Colonic mucosa (tissue), 4 donors: ENCODE results near the gene APOH. TPM values are rescaled to one million over a fixed set of nuclear protein-coding genes. Genes with fewer than 3 reads are reported as not detected.

Experiments
- DNase-seq: peaks from one replicate; pipeline ENCODE4 v3.0.0-alpha.2; 2020
- H3K27ac ChIP-seq: fragments of 200-600 bp; one replicate; pipeline ENCODE4 v1.8.0; 2021
- H3K27me3 ChIP-seq: fragments of 200-600 bp; one replicate; pipeline ENCODE4 v1.8.0; 2021
- H3K36me3 ChIP-seq: fragments of 200-600 bp; one replicate; pipeline ENCODE4 v1.8.0; 2021
- H3K4me1 ChIP-seq: fragments of 200-600 bp; one replicate; pipeline ENCODE4 v1.8.0; 2021; ENCODE audit warnings: mild to moderate bottlenecking
- H3K4me3 ChIP-seq: fragments of 200-600 bp; one replicate; pipeline ENCODE4 v1.8.0; 2021
- H3K9ac ChIP-seq, 2 donors: one replicate each; pipeline ENCODE4 v1.7.0; 2013; ENCODE audit warnings: control low read depth in 2 of 2, low read depth in 2 of 2, low read length in 2 of 2
- H3K9me3 ChIP-seq: fragments of 200-600 bp; one replicate; pipeline ENCODE4 v1.8.0; 2021
- CTCF ChIP-seq: fragments of 200-600 bp; IDR thresholded peaks from one replicate; pipeline ENCODE4 v1.8.0; 2022; ENCODE audit warnings: antibody characterized with exemption, mild to moderate bottlenecking
- intact Hi-C: fragments of 100-400 bp; cut with DNase I; formaldehyde crosslinking; loops from one replicate; pipeline ENCODE4 v1.14.1; 2022
- total RNA-seq, 2 donors: library from RNA; stranded (reverse); fragmentation: NEBNext Ultra II Directional in 1 of 2; extraction: Animal tissue kit (Norgen Biotek cat#: 25700) in 1 of 2; gene quantifications; one replicate each; pipeline ENCODE4 v1.2.1, GENCODE V29; 2021
- donor health status: healthy.
- donor health status: DM: no; HTN: no; CAD: no.
- donor health status: DM: no; HTN: no; CAD: no.

Gene APOH
- total RNA-seq, 2 donors from 2014 or later, result 1.1 to 5.1 TPM

GRCh38 chr17:66235377-66235994 is 6.3 kb upstream of the APOH start:
- no peaks in the 10 kb centered on the region for H3K27me3 ChIP-seq
- H3K4me1 ChIP-seq, result no peaks in the 10 kb centered on the region
- no peak overlapping the region for H3K4me3 ChIP-seq
- no peak for TF ChIP-seq CTCF
- DNase-seq, result no peak
- no peak overlapping the region for H3K27ac ChIP-seq
- intact Hi-C loops, result no loop called here
- no peak overlapping the region for H3K9ac ChIP-seq
- H3K36me3 ChIP-seq, result no peaks in the 10 kb centered on the region
- no peaks in the 10 kb centered on the region for H3K9me3 ChIP-seq

GRCh38 chr17:66234611-66235010 is 5.4 kb upstream of the APOH start:
- intact Hi-C loops, result no loop called here
- Histone ChIP-seq H3K9ac (no peak overlapping the region), H3K36me3 (no peaks in the 10 kb centered on the region), H3K9me3 (no peaks in the 10 kb centered on the region), H3K27me3 (no peaks in the 10 kb centered on the region), H3K27ac (no peak overlapping the region), H3K4me3 (no peak overlapping the region), H3K4me1 (no peaks in the 10 kb centered on the region)
- DNase-seq, result no peak
- no peak for TF ChIP-seq CTCF

GRCh38 chr17:66233023-66233753 is 4.0 kb upstream of the APOH start:
- Histone ChIP-seq H3K4me1 (no peaks in the 10 kb centered on the region), H3K36me3 (no peaks in the 10 kb centered on the region), H3K9ac (no peak overlapping the region), H3K27me3 (no peaks in the 10 kb centered on the region), H3K4me3 (no peak overlapping the region), H3K27ac (no peak overlapping the region), H3K9me3 (no peaks in the 10 kb centered on the region)
- no peak for TF ChIP-seq CTCF
- intact Hi-C loops, result no loop called here
- DNase-seq, result no peak

- TF ChIP-seq CTCF, result no peak
- intact Hi-C loops, result no loop called here
- Histone ChIP-seq H3K27ac (no peak overlapping the region), H3K4me1 (no peaks in the 10 kb centered on the region), H3K27me3 (no peaks in the 10 kb centered on the region), H3K9ac (no peak overlapping the region), H3K9me3 (no peaks in the 10 kb centered on the region), H3K36me3 (no peaks in the 10 kb centered on the region), H3K4me3 (no peak overlapping the region)
- DNase-seq, result no peak
Measured at GRCh38 chr17:66230922-66231591, 1.8 kb upstream of the APOH start.

GRCh38 chr17:66229783-66230538 is 746 bp upstream of the APOH start:
- DNase-seq, result no peak
- intact Hi-C loops, result no loop called here
- TF ChIP-seq CTCF, result no peak
- Histone ChIP-seq H3K9ac (no peak overlapping the region), H3K4me1 (no peaks in the 10 kb centered on the region), H3K27ac (no peak overlapping the region), H3K9me3 (no peaks in the 10 kb centered on the region), H3K36me3 (no peaks in the 10 kb centered on the region), H3K27me3 (no peaks in the 10 kb centered on the region), H3K4me3 (no peak overlapping the region)
